Airway epithelial cell (primary cell): Measurements from ENCODE around the gene TSPAN15. TPM values are rescaled to one million over a fixed set of nuclear protein-coding genes. Genes with fewer than 3 reads are reported as not detected.

ENCODE experiments used
- total RNA-seq: library from RNA; depleted of rRNA; stranded (reverse); fragments of >200 nt; gene quantifications from 2 replicates; pipeline ENCODE4 v1.2.3, GENCODE V29; 2015

The TSPAN15 gene
- total RNA-seq, result 12.0 and 18.0 TPM in 2 replicates

DNA sequence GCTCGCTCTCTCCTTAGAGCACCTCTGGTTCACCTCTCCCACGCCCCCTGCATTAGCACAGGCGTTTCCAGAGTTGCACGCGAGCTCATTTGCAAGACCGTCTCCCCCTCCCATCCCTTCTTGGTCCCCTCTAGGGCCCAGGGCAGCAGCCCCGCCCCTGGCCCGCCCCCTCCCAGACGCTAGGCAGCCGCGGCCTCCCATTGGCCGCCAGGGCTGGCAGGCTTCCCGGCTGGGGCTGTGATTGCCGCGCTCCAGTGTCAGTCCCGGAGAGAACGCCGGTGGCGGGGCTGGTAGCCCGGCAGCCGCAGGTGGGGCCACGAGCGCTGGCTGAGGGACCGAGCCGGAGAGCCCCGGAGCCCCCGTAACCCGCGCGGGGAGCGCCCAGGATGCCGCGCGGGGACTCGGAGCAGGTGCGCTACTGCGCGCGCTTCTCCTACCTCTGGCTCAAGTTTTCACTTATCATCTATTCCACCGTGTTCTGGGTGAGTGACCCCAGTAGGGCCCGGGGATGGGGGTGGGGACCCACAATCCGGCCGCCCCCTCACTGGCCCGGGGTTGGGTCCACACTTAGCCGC, at the start of gene TSPAN15:
TSPAN15 (plus strand) TSS at position 257 of the 575 bp plus-strand sequence; CDS start at position 387, 130 bp downstream.

DNA sequence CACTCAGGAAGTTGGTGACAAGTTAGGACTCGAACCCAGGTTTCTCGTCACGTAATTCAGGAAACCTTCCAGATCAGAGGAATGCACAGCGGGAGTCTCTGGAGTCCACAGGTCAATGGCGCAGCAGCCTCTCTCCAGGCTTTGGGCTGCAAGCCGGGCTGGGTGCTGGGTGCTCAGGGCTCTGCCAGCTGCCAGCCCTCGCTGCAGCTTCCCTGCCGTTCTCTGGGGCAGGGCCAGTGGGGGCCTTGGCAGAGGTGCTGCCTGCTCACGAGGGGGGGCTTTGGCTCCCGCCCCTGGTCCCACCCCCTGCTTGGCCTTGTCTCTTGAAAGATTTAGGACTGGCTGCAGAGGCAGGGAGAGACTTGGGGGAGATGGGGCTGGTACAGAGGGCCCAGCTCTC, 34.6 kb upstream of the TSPAN15 start, which contains the start of gene TACR2:
TACR2 (minus strand) TSS at position 224 of the 400 bp plus-strand sequence. CDS start 595 bp downstream, outside the sequence.

Other genes with a start within 250 kb of the TSPAN15 start
- gene HKDC1, start 231.1 kb upstream of the TSPAN15 start, total RNA-seq, result 0.23 and 0.49 TPM in 2 replicates
- 243 and 244 TPM in 2 replicates for gene HK1, start 173.0 kb upstream of the TSPAN15 start, total RNA-seq
- 0.28 TPM in 1 of 2 replicates, not detected in the other for gene TACR2, start 34.5 kb upstream of the TSPAN15 start, total RNA-seq
- gene NEUROG3, start 122.0 kb downstream of the TSPAN15 start, total RNA-seq, result not detected in 2 replicates
- gene FAM241B, start 178.8 kb downstream of the TSPAN15 start, total RNA-seq, result 2.1 and 3.6 TPM in 2 replicates